Limb (tissue), 2 donors: ENCODE measurements around the gene GIMD1.
"Not testable (repeated sequence)": the region's sequence is repeated elsewhere in the genome, so short reads cannot be mapped to it uniquely, and the experiment has no call there.

ENCODE experiments used
- DNase-seq, 2 donors: peaks; one replicate each; pipeline ENCODE4 v3.0.0-alpha.2; 2016; ENCODE audit errors: extremely low spot score in 2 of 2

GIMD1 gene

DNA sequence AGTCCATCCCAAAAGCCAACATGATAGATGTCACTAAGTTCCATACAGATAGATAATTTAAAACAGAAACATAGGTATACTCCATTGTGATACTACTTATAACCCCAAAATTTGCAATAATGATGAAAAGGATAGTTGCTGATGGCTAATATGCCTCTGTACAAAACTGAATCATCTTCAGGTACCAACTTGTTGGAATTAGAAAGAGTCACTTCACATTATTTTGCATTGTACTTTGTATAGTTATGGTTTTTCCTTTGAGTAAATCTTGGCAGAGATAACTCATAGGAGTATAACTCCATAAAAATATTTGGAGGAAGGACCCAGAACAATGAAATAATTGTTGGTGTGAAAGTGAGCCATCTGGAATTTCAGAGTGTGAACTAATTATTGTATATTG, 17.6 kb downstream of the GIMD1 start:
- DNase-seq, result no peak

DNA sequence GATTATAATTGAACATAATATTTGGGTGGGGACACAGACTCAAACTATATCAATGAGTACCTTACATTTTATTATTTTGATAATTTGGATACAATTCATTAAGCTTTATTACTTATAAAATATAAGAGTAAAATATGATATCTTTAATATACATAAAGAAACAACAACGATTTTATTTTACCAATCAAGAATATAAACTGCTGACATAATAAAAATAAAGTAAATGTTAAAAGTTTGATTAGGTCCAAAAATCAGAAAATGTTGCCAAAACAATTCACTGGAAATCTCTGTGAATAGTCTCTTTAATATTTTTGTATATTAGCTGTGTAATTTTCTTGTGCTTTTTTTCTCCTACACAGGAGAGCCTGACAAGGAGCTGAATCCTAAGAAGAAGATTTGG, 21.4 kb downstream of the GIMD1 start:
- no peak for DNase-seq

DNA sequence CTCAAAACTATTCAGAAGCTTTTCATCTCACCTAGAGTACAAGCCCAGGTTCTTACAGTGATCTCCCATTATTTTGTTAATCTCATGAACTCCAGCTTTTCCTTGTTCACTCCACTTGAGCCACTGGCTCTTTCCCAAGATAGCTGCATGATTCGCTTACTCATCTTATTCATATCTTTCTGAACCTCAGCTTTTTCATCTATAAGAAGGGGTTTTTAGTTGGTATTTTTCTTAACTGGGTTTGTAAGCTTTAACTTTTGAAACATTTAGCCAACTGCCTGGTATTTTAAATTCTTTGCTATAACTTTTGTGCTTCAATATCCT, 24.0 kb downstream of the GIMD1 start:
- no peak for DNase-seq

DNA sequence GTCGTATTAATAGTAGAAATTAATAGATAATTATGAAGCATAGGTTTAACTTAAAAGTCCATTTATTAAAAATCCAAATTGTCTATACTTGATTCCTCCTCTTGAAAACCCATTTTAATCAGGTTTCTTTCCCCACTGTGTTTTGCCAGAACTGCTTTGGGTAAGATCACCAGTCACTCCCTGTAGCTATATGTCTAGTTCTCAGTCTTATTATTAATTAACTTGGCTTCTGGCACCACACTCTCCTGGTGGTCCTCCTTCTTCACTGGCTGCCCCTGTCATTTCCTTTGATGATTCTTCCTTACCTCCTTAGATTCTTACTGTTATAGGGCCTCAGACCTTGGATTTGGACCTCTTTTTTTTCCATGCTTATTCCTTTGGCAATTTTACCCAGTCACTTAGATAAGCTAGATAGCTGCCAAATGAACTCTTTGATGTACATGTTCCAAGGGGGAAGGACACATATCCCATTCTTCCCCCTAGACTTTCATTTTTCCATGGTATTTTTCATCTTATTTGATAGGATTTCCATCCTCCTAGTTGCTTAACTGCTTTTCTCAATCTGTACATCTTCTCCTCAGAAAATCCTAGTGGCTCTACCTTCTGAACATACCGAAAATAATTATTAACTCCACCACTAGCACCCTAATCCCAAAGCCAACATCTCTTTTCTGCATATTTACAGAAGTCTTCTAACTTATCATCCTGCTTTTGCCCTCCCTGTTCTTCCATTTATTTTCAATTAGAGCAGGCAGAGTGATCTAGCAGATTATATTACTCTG, 24.5 kb downstream of the GIMD1 start:
- DNase-seq, result no peak

DNA sequence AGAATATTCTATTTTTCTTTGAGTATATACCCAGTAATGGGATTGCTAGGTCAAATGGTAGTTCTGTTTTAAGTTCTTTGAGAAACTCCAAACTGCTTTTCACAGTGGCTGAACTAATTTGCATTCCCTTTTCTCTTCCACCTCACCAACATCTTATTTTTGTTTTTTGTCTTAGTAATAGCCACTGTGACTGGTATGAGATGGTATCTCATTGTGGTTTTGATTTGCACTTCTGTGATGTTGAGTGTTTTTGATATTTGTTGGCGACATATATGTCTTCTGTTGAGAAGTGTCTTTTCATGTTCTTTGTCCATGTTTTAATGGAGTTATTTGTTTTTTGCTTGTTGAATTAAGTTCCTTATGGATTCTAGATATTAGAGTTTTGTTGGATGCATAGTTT, 27.8 kb downstream of the GIMD1 start:
- no peak for DNase-seq

DNA sequence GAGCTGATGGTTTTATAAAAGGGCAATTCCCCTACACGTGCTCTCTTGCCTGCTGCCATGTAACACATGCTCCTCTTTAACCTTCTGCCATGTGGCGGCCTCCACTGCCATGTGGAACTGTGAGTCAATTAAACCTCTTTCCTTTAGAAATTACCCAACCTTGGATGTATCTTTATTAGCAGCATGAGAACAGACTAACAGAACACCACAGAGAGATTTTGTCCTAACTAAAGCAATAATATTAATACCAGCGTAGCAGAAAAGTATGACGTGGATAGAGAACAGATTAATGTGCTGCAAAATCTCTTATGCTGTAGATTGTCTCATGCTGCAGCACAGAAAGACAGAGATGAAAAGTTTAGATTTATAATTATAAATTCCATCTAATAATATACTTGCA, 29.1 kb downstream of the GIMD1 start:
- DNase-seq, result no peak

DNA sequence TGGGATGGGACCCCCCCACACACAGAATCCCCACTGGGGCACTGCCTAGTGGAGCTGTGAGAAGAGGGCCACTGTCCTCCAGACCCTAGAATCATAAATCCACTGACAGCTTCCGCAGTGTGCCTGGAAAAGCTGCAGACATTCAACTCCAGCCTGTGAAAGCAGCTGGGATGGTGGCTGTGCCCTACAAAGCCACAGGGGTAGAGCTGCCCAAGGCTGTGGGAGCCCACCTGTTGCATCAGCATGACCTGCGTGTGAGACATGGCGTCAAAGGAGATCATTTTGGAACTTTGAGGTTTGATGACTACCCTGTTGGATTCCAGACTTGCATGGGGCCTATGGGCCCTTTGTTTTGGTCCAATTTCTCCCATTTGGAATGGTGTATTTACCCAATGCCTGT, 29.9 kb downstream of the GIMD1 start:
- no peak for DNase-seq

DNA sequence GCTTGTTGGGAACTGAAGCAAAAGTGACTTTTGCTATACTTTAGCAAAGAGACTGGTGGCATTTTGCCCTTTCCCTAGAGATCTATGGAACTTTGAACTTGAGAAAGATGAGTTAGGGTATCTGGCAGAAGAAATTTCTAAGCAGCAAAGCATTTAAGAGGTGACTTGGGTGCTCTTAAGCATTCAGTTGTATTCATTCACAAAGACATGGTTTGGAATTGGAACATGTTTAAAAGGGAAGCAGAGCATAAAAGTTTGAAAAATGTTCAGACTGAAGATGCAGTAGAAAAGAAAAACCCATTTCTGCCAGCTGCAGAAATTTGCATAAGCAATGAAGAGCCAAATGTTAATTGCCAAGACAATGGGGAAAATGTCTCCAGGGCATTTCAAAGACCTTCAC, 30.7 kb downstream of the GIMD1 start:
- DNase-seq, result no peak

DNA sequence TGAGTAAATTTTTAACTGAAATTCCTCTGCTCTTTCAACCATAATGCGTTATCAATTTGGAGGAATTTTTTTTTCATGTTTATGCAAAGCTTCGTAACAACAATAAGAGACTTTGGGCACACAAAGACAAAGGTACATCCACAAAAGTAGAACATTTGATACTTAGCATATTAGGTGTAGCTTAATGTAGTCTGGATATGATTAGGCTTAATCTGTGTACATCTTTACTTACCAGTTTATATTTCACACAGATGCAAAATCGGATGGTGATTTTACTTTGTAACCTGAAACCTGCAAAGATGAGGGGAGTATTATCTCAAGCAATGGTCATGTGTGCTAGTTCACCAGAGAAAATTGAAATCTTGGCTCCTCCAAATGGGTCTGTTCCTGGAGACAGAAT, 32.0 kb downstream of the GIMD1 start:
- DNase-seq, result no peak

DNA sequence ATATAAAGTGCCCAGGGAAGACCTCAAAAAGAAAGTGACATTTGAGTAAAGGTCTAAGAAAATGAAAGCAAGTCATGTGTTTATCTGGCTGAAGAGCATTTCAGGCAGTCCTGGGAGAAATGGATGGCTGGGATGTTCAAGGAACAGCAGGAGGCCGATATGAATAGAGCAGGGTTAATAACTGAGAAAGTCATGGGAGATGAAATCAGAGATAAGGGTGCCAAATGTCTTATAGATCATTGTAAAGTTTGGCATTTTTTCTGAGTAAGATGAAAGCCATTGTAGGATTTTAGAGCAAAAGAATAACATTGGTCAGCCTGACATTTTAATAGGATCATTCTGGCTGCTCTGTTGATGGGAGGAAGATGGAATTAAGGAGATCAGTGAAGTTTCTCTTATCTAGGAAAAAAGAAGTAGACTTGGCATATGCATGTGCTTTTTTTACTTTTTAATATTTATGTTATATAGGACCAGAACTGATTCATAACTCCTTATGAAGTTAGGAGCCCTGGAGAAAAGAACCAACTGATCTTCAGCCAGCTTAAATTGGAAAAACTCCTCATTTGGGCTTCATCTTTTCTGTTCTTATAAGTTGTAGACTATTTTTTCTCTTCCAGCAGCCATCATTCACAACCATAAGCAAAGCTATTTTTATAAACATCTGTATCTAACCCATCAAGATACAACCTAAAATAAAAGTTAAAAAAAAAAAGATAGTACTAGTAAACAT, 33.7 kb downstream of the GIMD1 start:
- no peak for DNase-seq

DNA sequence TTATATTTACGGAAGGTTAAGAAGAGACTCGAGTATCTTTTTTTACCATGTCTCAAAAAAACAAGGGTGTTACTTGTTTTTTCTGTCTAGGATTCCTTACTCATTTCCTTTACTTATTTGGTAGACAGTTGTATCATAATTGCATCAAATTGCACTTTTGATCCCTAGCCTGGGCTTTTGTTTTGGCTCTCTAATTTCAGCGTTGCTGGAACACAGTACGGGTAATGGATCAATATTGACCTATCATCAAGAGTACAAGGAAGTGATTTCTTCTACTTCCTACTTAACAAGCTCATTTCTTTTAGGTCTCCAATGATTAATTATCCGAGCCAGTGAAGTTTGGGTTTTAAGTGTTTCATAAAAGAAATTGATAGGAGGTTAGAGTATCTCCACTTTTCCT, 35.4 kb downstream of the GIMD1 start:
- no peak for DNase-seq

DNA sequence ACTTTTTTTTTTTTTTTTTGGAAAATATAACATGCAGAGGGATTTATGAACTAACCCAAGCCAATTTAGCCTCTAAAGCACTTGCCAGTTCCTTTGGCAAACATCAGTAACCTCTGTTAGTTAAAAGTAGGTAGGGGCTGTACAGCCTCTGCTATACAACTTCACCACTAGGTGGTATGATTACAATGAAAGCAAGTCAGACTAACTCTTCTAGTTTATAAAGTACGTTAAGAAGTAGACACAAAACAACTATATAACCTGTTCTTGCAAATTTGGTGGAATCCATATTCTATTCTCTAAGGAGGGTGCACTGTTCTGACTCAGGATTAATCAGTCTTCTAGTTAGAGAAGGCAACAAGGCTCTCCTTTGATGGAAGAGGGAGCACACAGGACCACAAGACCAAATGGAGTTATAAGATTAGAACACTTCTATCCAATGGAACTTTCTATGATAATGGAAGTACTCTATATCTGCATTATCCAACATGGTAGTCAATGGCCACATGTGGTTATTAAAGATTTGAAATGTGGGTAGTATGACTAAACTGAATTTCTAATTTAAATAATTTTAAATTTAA, 39.4 kb downstream of the GIMD1 start:
- peak in 1 of 2 donors; percentile 77 for DNase-seq

DNA sequence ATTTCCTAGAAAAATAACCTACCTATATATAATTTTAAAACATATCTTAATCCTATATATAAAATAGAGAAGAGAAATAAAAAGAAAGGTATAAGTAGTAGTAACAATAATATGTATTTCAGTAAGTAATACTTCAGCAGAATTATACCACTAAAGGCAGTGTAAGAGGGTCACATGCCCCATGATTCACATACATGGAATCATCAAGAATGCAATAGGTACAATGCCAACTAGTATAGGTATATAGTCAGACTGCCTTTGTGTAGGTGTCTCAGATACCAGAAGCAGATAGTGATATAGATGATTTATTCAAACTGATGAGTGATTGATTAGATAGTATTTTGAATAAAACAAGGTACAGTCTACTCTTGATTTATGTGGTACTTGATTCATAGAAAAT, 42.8 kb downstream of the GIMD1 start:
- DNase-seq, result no peak

DNA sequence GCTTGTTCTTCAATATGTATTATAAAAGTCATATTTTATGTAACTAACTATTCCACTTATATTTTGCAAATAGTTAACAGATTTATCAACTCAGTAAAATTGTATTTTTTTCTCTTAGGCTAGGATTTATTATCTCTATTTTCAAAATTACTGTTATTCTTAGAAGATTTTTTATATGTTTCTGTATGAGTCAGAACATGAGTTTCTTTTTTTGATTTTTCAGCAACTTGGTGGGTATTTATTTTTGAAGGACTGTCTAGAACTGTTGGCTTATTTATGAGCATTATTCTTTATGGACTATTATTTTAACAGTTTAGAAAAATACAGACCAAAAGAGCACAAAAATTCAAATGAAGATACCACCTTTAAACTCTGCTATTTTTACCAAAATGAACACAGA, 45.5 kb downstream of the GIMD1 start:
- no peak for DNase-seq

DNA sequence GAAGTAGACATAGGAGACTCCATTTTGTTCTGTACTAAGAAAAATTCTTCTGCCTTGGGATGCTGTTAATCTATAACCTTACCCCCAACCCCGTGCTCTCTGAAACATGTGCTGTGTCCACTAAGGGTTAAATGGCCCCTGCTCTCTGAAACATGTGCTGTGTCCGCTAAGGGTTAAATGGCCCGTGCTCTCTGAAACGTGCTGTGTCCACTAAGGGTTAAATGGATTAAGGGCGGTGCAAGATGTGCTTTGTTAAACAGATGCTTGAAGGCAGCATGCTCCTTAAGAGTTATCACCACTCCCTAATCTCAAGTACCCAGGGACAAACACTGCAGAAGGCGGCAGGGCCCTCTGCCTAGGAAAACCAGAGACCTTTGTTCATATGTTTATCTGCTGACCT, 46.8 kb downstream of the GIMD1 start:
- DNase-seq, result not testable (repeated sequence)

DNA sequence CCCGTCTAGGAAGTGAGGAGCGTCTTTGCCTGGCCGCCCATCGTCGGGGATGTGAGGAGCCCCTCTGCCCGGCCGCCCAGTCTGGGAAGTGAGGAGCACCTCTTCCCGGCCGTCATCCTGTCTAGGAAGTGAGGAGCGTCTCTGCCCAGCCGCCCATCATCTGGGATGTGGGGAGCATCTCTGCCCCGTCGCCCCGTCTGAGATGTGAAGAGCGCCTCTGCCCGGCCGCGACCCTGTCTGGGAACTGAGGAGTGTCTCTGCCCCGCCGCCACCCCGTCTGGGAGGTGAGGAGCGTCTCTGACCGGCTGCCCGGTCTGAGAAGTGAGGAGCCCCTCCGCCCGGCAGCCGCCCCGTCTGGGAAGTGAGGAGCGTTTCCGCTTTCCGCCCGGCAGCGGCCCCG, 47.4 kb downstream of the GIMD1 start:
- DNase-seq, result not testable (repeated sequence)

DNA sequence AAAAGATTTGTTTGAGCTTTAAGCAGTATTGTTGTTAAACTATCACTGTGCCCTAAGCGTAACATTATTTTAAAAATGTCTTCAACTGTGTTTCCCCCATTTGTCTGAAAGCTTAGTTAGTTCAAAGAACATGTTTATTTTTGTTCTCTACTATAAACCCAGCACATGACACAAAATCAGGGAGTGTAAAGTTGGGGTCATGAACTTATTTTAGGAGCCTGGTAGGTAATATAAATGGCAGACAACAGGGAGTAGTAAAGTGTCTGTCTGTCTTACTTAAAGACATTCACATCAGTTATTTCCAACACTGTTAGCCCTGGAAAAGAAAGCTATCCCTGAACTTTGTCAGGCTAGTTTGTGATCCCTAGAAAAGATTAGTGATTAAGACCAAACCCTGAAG, 48.3 kb downstream of the GIMD1 start:
- DNase-seq, result no peak

DNA sequence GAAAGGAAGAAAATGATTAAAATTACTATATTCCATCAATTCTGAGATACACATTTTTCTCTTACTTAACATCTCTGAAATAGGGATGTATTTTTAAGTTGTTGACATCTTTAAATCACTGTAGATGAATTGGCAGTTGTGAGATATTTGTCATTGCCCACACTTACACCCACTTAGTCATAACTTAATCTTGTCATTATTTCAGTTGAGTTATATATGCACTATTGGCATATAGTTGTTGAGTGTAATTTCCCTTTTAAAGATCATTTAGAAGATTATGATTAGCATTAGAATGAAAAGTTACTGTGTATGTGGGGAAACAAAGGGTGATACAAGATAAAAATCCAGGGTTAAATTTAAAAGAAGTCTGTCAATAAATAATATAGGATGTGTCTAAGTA, 50.1 kb downstream of the GIMD1 start:
- DNase-seq, result no peak

DNA sequence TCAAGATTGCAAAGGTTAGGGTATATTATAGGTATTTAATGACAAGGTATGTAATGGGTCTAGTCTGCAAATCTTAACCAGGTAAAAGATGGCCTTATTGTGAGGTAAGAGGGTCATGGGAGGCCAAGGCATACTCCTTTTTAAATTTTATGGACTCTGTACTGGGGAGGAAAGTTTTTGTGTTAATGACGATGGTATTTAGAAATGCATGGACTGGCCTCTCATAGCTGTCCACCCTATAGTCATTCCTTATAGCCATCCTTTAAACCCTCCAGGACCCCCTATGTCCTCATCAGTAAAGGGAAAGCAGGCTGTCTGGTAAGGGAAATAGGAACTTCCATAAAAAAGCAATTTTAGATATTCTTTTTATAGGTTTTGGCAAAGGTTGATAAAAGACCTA, 50.8 kb downstream of the GIMD1 start:
- DNase-seq, result no peak

DNA sequence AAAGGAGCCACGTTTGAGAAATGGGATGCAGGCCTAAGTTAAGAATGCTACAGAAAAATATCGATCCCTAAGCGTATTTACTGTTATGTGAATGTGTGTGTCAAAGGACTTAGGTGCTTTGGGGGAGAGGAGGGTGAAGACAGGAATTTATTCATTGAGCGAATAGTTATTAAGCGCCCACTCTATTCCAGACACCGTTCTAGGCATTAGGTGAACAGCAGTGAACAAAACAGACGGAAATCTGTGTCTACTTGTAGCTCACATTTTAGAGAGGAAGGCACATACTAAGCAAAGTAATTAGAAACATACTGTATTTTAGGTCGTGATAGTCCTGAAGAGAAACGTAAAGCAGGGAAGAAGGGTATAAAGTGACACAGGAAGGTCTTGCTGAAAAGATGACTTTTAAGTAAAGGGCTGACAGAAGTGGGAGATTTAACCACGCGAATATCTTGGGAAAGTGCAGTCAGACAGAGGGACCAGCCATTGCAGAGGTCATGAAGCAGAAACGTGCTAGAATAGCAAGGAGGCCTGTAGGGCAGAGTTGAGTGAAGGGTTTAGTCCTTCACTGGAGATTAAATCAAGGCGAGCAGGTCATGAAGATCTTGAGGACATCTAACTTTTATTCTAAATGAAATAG, 51.7 kb downstream of the GIMD1 start:
- no peak for DNase-seq

DNA sequence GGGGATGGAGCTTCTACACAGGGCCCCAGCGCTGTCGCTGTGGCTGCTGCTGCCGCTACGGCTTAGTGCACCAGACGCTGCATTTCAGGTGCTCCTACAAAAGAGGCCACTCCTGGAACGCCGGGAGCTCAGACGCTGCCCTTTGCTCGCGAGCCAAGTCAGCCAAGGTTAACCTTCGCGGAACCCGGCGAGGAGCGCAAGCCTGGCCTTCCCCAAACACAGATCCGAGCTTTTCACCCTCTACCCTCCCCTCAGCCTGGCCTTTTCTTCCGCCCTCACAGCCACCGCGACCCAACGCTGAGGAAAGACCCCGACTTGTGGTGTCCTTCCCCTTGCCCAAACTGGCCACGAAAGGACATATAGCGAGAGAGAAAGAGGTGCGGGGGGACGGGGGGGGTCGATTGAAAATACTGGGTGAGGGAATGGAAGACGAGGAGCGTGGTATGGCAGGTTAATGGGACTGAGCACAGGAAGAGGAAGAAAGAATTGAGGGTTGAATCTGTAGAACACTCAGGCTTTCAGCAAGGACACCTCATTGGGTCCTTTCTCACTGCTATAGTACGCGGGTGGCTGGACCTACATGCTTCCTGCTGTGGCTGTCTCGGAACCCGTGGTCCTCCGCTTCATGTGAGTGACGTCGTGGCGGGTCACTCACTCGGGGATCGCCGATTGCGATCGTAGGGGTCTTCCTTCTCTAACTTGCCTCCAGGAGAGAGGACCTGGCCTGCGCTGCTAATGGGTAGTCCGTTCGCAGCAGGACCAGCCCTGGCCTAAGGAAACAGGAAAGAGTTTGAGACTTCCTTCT, 52.4 kb downstream of the GIMD1 start, which contains the start of the genes AIMP1 and TBCK:
AIMP1 (plus strand) TSS at position 583 of the 805 bp plus-strand sequence. CDS start 8,460 bp downstream, outside the sequence.
TBCK (minus strand) TSS at position 242 of the 805 bp plus-strand sequence. CDS start 7,249 bp downstream, outside the sequence.
- DNase-seq, result peak; percentile 93 to 96
